SJCRH30 (cell line): Measurements from ENCODE around the gene VCAN. TPM values are rescaled to one million over a fixed set of nuclear protein-coding genes. Genes with fewer than 3 reads are reported as not detected.

Experiments
- DNase-seq, 2 experiments: peaks; one replicate each; pipeline ENCODE4 v3.0.0-alpha.2; 2015 to 2020
- H3K27ac ChIP-seq: fragments of 250-450 bp; sonication (Bioruptor Pico); 2 replicates; pipeline ENCODE4 v1.5.1; 2020; ENCODE audit warnings: mild to moderate bottlenecking, moderate library complexity
- H3K27me3 ChIP-seq: fragments of 250-450 bp; sonication (Bioruptor Pico); 2 replicates; pipeline ENCODE4 v1.5.1; 2020; ENCODE audit warnings: mild to moderate bottlenecking, moderate library complexity
- H3K36me3 ChIP-seq: fragments of 250-450 bp; sonication (Bioruptor Pico); 2 replicates; pipeline ENCODE4 v1.5.1; 2020; ENCODE audit warnings: mild to moderate bottlenecking, moderate library complexity
- H3K4me1 ChIP-seq: fragments of 250-450 bp; sonication (Bioruptor Pico); 2 replicates; pipeline ENCODE4 v1.5.1; 2020; ENCODE audit warnings: mild to moderate bottlenecking, moderate library complexity
- H3K4me3 ChIP-seq: fragments of 250-450 bp; sonication (Bioruptor Pico); 2 replicates; pipeline ENCODE4 v1.5.1; 2020; ENCODE audit warnings: mild to moderate bottlenecking, moderate library complexity
- H3K9me3 ChIP-seq: fragments of 250-450 bp; sonication (Bioruptor Pico); replicated peaks from 2 replicates; pipeline ENCODE4 v1.5.1; 2020; ENCODE audit warnings: mild to moderate bottlenecking, moderate library complexity
- total RNA-seq: library from RNA; depleted of rRNA; stranded (reverse); fragments of >200 nt; shearing (Covaris generic); gene quantifications from 2 replicates; pipeline ENCODE4 v1.2.3, GENCODE V29; 2014

The VCAN gene
- total RNA-seq, 1 experiment from 2014 or later, result 157 TPM

DNA sequence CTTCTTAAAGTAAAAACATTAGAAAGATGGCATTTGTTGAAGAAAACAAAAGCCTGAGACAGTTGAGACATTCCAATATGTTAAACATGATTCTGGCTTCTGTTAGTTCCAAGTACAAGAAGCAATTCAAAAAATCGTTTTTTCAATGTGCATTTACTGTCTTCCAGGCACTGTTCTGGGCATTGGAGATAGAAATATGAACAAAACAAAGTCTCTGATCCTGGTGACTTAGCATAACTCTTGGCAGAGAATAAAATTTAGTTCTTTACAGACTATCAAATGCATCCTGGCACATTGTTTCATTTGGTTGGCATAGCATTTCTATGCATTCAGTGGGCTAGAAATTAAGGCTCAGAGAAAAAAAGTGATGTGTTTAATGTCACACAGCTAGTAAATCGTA is 77.5 kb downstream of the VCAN start:
- 0 out of 2 replicates have a peak, but pooled peaks cover 3% of the 10 kb centered on the region for H3K4me1 ChIP-seq
- DNase-seq, result no peak
- no peak overlapping the region for H3K4me3 ChIP-seq
- no peaks in the 10 kb centered on the region for H3K9me3 ChIP-seq
- H3K27me3 ChIP-seq, result no peaks in the 10 kb centered on the region
- peaks cover 45% of the 10 kb centered on the region for H3K36me3 ChIP-seq
- no peak overlapping the region for H3K27ac ChIP-seq

GRCh38 chr5:83549674-83550073 is 78.1 kb downstream of the VCAN start:
- Histone ChIP-seq H3K4me1 (0 out of 2 replicates have a peak, but pooled peaks cover 3% of the 10 kb centered on the region), H3K27me3 (no peaks in the 10 kb centered on the region), H3K9me3 (no peaks in the 10 kb centered on the region), H3K4me3 (no peak overlapping the region), H3K36me3 (peaks cover 49% of the 10 kb centered on the region), H3K27ac (no peak overlapping the region)
- peak in 1 of 2 experiments; percentile 18 for DNase-seq

DNA sequence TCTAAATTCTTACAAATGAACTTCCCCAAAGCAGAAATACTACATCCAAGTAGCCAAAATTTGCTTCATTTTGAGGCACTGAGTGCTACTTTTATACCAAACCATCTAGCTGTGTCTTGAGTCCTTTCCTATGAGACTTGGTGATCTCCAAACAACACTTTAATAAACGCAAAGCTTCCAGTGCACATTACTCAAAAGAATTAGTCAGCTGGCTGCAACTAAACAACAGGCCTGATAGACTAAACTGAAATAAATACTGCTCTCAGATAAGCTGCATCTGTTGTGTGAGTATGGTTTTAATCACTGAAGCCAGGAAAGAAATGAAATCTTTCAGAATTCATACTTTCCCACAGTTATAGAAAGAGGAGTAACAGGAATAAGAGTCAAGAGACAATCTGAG is 80.3 kb downstream of the VCAN start:
- H3K4me1 ChIP-seq, result 0 out of 2 replicates have a peak, but pooled peaks cover 3% of the 10 kb centered on the region
- H3K27me3 ChIP-seq, result no peaks in the 10 kb centered on the region
- H3K27ac ChIP-seq, result no peak overlapping the region
- no peaks in the 10 kb centered on the region for H3K9me3 ChIP-seq
- peaks cover 66% of the 10 kb centered on the region for H3K36me3 ChIP-seq
- no peak for DNase-seq
- H3K4me3 ChIP-seq, result no peak overlapping the region

DNA sequence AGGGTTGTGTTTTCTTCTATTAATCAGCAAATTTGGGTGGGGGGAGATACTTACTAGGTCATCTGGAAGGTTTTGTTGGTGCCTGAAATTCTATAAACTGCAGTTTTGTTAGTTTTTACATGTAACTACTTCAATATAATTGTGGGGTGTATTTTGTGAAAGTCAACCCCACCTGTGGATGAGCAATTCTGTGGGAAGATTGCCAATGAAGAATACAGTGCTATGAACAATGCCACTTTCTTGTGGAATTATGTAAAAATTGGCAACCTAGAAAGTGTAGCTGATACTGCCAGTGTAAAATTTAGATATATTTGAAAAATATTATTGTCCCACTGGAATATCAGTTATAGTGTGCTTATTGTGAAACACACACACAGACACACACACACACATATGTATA is 80.7 kb downstream of the VCAN start:
- Histone ChIP-seq H3K27ac (no peak overlapping the region), H3K4me1 (0 out of 2 replicates have a peak, but pooled peaks cover 3% of the 10 kb centered on the region), H3K4me3 (no peak overlapping the region), H3K36me3 (peaks cover 62% of the 10 kb centered on the region), H3K9me3 (no peaks in the 10 kb centered on the region), H3K27me3 (no peaks in the 10 kb centered on the region)
- DNase-seq, result no peak

GRCh38 chr5:83553000-83553486 is 81.5 kb downstream of the VCAN start:
- H3K4me1 ChIP-seq, result 0 out of 2 replicates have a peak, but pooled peaks cover 3% of the 10 kb centered on the region
- no peaks in the 10 kb centered on the region for H3K9me3 ChIP-seq
- no peak overlapping the region for H3K4me3 ChIP-seq
- DNase-seq, result no peak
- no peak overlapping the region for H3K27ac ChIP-seq
- H3K36me3 ChIP-seq, result peaks cover 56% of the 10 kb centered on the region
- H3K27me3 ChIP-seq, result no peaks in the 10 kb centered on the region

- Histone ChIP-seq H3K9me3 (no peaks in the 10 kb centered on the region), H3K4me1 (0 out of 2 replicates have a peak, but pooled peaks cover 3% of the 10 kb centered on the region), H3K27ac (no peak overlapping the region), H3K4me3 (no peak overlapping the region), H3K27me3 (no peaks in the 10 kb centered on the region), H3K36me3 (peaks cover 55% of the 10 kb centered on the region)
- DNase-seq, result no peak
Measured at GRCh38 chr5:83554133-83554532, 82.6 kb downstream of the VCAN start.

DNA sequence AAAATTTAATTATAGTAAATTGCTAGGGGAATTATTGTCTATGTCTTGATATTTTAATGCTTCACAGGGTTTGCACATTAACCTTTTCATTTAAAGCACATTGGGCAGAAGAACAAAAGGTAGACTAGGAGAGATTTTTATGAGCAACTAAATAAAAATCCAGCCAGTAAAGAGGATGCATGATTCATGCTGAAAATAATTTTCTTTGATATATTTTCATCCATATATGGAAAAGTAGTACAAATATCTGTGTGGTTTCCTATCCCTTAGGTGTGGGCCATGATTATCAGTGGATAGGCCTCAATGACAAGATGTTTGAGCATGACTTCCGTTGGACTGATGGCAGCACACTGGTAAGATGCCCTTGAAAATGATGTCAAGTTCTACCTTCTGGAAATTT is 83.1 kb downstream of the VCAN start:
- Histone ChIP-seq H3K9me3 (no peaks in the 10 kb centered on the region), H3K4me3 (no peak overlapping the region), H3K4me1 (0 out of 2 replicates have a peak, but pooled peaks cover 3% of the 10 kb centered on the region), H3K27ac (no peak overlapping the region), H3K27me3 (no peaks in the 10 kb centered on the region), H3K36me3 (peaks cover 52% of the 10 kb centered on the region)
- no peak for DNase-seq

- DNase-seq, result no peak
- H3K9me3 ChIP-seq, result no peaks in the 10 kb centered on the region
- H3K27ac ChIP-seq, result no peak overlapping the region
- H3K4me1 ChIP-seq, result no peaks in the 10 kb centered on the region
- H3K4me3 ChIP-seq, result no peak overlapping the region
- H3K27me3 ChIP-seq, result no peaks in the 10 kb centered on the region
- peaks cover 53% of the 10 kb centered on the region for H3K36me3 ChIP-seq
Measured at GRCh38 chr5:83555263-83555662, 83.7 kb downstream of the VCAN start.

DNA sequence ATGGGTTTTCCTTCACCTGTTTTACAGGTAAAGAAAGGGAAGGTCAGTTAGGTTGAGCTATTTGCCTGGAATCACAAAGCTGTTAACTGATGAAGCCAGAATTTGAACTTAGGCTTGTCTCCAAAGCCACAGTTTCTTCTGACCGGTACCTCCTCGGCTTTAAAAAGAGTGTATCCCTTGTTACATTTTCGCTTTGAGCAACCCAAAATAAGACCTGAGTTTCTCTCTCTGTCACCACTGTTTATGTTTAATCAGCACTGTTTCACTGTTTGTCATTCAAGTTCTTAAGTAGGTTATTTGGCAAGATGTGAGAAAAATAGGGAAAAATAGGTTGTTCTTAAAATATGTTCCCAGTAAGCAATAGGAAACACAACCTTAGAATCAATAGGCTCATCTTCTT is 84.6 kb downstream of the VCAN start:
- no peak overlapping the region for H3K27ac ChIP-seq

DNA sequence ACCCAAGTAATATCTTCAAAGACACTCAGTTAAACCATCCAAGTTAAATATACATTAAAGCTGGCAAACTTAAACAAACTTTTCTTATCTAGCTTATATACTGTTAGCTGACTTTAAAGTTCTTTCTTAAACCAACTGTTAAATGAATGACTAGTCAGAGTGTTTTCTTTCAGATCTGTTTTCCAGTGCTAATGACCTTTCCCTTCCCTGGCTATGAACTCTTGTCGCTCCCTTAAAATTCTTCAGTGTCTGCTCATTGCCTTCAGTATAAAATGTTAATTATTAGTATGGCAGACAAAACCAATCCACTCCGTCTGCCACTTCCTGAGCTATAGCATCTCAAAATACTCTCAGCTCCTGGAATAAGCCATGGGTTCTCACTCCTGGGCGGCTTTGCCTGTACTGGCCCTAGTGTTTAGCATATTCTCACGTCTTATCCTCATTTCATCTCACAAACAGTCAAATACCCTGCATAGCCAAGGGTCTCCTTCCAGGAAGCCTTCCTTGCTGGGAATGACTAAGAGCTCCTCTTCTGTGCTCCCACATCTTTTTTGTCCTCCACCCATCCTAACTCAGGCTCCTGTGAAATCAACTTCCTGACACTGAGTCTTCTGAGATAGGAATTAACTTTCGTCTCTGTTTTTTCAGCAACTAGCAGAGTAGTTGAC is 87.7 kb downstream of the VCAN start:
- no peaks in the 10 kb centered on the region for H3K9me3 ChIP-seq
- no peaks in the 10 kb centered on the region for H3K4me1 ChIP-seq
- no peak overlapping the region for H3K4me3 ChIP-seq
- peaks cover 48% of the 10 kb centered on the region for H3K36me3 ChIP-seq
- no peak overlapping the region for H3K27ac ChIP-seq
- no peak for DNase-seq
- H3K27me3 ChIP-seq, result no peaks in the 10 kb centered on the region

More for the DNA sequence above, 84.6 kb downstream of the VCAN start:
- no peak overlapping the region for H3K4me3 ChIP-seq
- no peak for DNase-seq
- no peaks in the 10 kb centered on the region for H3K27me3 ChIP-seq
- no peaks in the 10 kb centered on the region for H3K9me3 ChIP-seq
- H3K36me3 ChIP-seq, result peaks cover 56% of the 10 kb centered on the region
- no peaks in the 10 kb centered on the region for H3K4me1 ChIP-seq

DNA sequence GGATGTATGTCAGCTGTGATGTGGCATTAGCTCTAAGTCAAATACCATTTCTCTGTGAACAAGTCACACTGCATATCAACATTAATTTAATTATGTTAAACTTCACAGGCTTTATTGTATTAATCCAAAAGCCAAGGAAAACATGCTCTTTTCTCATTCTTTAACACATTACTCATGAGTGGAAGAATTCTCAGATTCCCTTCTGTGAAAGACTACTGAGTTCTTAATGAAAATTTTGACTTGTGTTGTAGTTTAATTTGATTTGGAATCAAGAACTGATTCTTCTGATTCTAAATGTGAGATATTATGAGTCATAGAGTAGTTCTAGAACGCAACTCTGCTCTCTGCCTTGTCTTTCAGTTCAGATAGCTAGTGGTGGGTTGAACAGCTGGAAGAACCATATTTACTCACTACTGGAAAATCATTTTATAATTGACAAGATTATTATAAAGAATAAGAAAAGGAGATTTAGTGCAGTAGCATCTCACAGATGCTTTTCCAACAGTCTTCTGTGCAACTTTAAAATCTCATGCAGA is 90.6 kb downstream of the VCAN start:
- Histone ChIP-seq H3K27me3 (no peaks in the 10 kb centered on the region), H3K4me1 (no peaks in the 10 kb centered on the region), H3K36me3 (peaks cover 39% of the 10 kb centered on the region), H3K9me3 (no peaks in the 10 kb centered on the region; the same call in 1 of the 2 replicates), H3K27ac (no peak overlapping the region), H3K4me3 (no peak overlapping the region)
- DNase-seq, result no peak

- H3K36me3 ChIP-seq, result peaks cover 40% of the 10 kb centered on the region
- H3K27ac ChIP-seq, result no peak overlapping the region
- DNase-seq, result no peak
Measured at GRCh38 chr5:83562791-83563557, 91.4 kb downstream of the VCAN start.

GRCh38 chr5:83563631-83564030 is 92.1 kb downstream of the VCAN start:
- H3K27me3 ChIP-seq, result no peaks in the 10 kb centered on the region
- H3K4me1 ChIP-seq, result no peaks in the 10 kb centered on the region; the same call in 1 of the 2 replicates
- no peak overlapping the region for H3K4me3 ChIP-seq
- H3K36me3 ChIP-seq, result peaks cover 38% of the 10 kb centered on the region
- no peak overlapping the region for H3K27ac ChIP-seq
- no peak for DNase-seq
- no peaks in the 10 kb centered on the region; the same call in 1 of the 2 replicates for H3K9me3 ChIP-seq

More at GRCh38 chr5:83562791-83563557, 91.4 kb downstream of the VCAN start:
- Histone ChIP-seq H3K4me3 (no peak overlapping the region), H3K4me1 (no peaks in the 10 kb centered on the region; the same call in 1 of the 2 replicates), H3K9me3 (no peaks in the 10 kb centered on the region; the same call in 1 of the 2 replicates), H3K27me3 (no peaks in the 10 kb centered on the region)

- H3K27me3 ChIP-seq, result no peaks in the 10 kb centered on the region
- H3K4me1 ChIP-seq, result no peaks in the 10 kb centered on the region; the same call in 1 of the 2 replicates
- no peak overlapping the region for H3K4me3 ChIP-seq
- H3K36me3 ChIP-seq, result peaks cover 34% of the 10 kb centered on the region
- peak in 1 of 2 experiments; percentile 69 for DNase-seq
- H3K27ac ChIP-seq, result no peak overlapping the region
- H3K9me3 ChIP-seq, result no peaks in the 10 kb centered on the region; the same call in 1 of the 2 replicates
Measured at GRCh38 chr5:83564069-83564749, 92.7 kb downstream of the VCAN start.
